BJ (cell line): ENCODE results near the gene CXorf38. TPM values are rescaled to one million over a fixed set of nuclear protein-coding genes. Genes with fewer than 3 reads are reported as not detected.

Experiments
- CTCF ChIA-PET: fragments of 350-600 bp; formaldehyde crosslinking; extraction: SDS; loops from one replicate; lab custom pipeline; 2021; ENCODE audit warnings: antibody characterized with exemption, inconsistent platforms; lab: Yijun Ruan, JAX
- POLR2A ChIA-PET: fragments of 300-600 bp; sonication (Branson Sonifier 250); formaldehyde crosslinking; extraction: SDS; loops from one replicate; lab custom pipeline; 2021; ENCODE audit warnings: antibody characterized with exemption; lab: Charles Lee
- DNase-seq: peaks from one replicate; pipeline ENCODE4 v3.0.0-alpha.2; 2011; ENCODE audit warnings: low read depth
- H3K27me3 ChIP-seq: 2 replicates; pipeline ENCODE4 v1.6.0; 2011; ENCODE audit warnings: low read length; ENCODE audit not compliant: control insufficient read depth, insufficient read depth
- H3K36me3 ChIP-seq: 2 replicates; pipeline ENCODE4 v1.5.1; 2011; ENCODE audit warnings: low read length; ENCODE audit not compliant: control insufficient read depth, insufficient read depth
- H3K4me3 ChIP-seq: 2 replicates; pipeline ENCODE4 v1.5.1; 2011; ENCODE audit warnings: low read depth, mild to moderate bottlenecking, control low read depth, low read length
- polyA minus RNA-seq: library from RNA; depleted of rRNA, polyadenylated mRNA; stranded (reverse); fragments of >200 nt; gene quantifications from 2 replicates; pipeline ENCODE4 v1.2.3, GENCODE V29; 2011; rRNA and poly(A)+ RNA removed
- polyA plus RNA-seq: library from polyadenylated mRNA; depleted of rRNA; stranded (reverse); fragments of >200 nt; gene quantifications from 2 replicates; pipeline ENCODE4 v1.2.3, GENCODE V29; 2011; rRNA removed
- TF ChIP-seq, protein P1 (sequence below): IDR thresholded peaks from 2 replicates; pipeline ENCODE4 v1.5.1; 2011; ENCODE audit warnings: low read depth, mild to moderate bottlenecking, control low read depth, inconsistent platforms, low read length, moderate library complexity; ENCODE audit not compliant: insufficient read depth

Gene CXorf38, protein sequence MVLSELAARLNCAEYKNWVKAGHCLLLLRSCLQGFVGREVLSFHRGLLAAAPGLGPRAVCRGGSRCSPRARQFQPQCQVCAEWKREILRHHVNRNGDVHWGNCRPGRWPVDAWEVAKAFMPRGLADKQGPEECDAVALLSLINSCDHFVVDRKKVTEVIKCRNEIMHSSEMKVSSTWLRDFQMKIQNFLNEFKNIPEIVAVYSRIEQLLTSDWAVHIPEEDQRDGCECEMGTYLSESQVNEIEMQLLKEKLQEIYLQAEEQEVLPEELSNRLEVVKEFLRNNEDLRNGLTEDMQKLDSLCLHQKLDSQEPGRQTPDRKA
- 6.2 and 8.1 TPM in 2 replicates for polyA plus RNA-seq
- polyA minus RNA-seq = 3.0 and 3.6 TPM in 2 replicates

DNA sequence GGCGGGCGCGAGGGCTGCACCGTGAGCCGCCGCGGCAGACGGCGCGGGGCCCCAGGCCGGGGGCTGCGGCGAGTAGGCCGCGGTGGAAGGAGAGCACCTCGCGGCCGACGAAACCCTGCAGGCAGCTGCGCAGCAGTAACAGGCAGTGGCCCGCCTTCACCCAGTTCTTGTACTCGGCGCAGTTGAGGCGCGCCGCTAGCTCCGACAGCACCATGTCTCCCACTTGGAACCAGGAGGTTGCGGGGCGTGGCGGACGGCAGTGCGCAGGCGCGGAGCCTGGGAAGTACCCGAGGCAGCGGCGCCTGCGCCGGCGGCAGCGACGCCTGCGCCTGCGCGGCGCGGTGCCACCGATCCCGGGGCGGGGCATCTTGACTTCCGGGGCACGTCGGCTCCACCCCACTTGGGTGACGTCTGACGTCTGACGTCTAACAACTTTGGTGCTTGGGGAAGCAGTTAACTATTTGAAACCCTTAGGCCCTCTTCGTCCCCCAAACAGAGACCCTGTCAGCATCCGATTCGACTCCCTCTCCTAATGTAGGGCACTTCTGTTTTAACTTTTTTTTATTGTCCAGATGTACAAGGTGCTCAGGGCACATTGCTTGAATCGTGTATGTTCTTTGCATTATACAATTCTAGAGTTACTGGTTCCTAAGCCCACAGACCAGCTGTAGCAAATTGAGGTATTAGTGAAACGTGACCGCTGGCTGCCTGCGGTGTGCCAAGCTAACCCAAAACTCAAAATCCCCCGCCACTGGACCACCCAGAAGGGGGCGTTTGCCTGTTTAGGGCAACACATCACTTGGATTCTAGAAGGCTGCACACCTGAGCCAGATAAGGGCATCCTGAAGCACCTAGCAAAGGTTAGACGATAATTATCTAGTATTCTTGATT is at the start of gene CXorf38:
CXorf38 (minus strand) TSS at position 255 of the 891 bp plus-strand sequence; CDS start at position 214, 41 bp downstream.
- POLR2A ChIA-PET = interaction anchor here (1.2 kb wide), 1 partner anchor 654 kb away, joined by 8 read pairs; no protein-coding TSS in a partner anchor
- Histone ChIP-seq H3K27me3 (no peaks in the 10 kb centered on the region), H3K4me3 (peak within 1 kb of the TSS; percentile 78), H3K36me3 (no peaks in the 10 kb centered on the region)
- TF ChIP-seq, protein P1, sequence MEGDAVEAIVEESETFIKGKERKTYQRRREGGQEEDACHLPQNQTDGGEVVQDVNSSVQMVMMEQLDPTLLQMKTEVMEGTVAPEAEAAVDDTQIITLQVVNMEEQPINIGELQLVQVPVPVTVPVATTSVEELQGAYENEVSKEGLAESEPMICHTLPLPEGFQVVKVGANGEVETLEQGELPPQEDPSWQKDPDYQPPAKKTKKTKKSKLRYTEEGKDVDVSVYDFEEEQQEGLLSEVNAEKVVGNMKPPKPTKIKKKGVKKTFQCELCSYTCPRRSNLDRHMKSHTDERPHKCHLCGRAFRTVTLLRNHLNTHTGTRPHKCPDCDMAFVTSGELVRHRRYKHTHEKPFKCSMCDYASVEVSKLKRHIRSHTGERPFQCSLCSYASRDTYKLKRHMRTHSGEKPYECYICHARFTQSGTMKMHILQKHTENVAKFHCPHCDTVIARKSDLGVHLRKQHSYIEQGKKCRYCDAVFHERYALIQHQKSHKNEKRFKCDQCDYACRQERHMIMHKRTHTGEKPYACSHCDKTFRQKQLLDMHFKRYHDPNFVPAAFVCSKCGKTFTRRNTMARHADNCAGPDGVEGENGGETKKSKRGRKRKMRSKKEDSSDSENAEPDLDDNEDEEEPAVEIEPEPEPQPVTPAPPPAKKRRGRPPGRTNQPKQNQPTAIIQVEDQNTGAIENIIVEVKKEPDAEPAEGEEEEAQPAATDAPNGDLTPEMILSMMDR = no peak
- peak; percentile 33 for DNase-seq
- CTCF ChIA-PET = interaction anchor here (1.0 to 1.8 kb wide), 3 partner anchors 10 to 147 kb away, joined by 3 to 6 read pairs (median 3); no protein-coding TSS in a partner anchor

DNA sequence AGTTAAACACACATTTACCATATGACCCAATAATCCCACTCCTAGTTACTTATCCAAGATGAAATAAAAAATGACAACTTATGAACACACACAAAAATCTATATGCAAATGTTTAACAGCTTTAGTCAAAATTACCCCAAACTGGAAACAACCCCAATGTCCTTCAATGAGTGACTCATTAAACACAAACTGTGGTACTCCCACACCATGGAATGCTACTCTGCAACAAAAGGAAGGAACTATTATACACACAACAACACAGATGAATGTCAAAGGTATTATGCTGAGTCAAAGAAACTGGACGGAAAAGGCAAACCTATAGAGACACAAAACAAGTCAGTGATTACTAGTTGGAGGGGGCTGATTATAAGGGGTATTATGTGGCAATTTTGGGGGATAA is 47.4 kb upstream of the CXorf38 start:
- CTCF ChIA-PET = interaction anchor here (2.7 kb wide), 1 partner anchor 99 kb away, joined by 7 read pairs; no protein-coding TSS in a partner anchor
- no peaks in the 10 kb centered on the region for H3K36me3 ChIP-seq
- no peaks in the 10 kb centered on the region for H3K27me3 ChIP-seq
- TF ChIP-seq, protein P1 = no peak
- DNase-seq = no peak
- POLR2A ChIA-PET = no interaction called here
- no peak overlapping the region for H3K4me3 ChIP-seq

DNA sequence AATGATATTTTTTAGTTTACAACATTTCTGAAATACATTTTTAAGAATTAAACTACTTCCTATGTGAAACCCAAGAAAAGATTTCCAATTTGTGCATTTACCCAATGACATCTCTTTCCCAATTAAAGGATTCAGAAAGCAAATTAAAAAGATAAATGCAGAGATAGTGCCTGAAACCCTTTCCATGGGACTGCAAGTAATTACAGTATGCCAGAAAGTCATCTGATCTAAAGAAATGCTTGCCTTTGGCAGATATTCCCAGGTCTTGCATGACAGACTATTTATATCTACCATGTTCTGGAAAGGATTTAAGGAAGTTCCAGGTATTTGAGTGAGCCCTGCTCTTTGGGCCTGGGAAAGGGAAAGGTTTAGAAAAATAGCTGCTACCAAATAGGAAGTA is 41.6 kb upstream of the CXorf38 start:
- ChIA-PET CTCF (no interaction called here), POLR2A (no interaction called here)
- Histone ChIP-seq H3K27me3 (no peaks in the 10 kb centered on the region), H3K4me3 (no peak overlapping the region), H3K36me3 (peaks cover 2% of the 10 kb centered on the region)
- no peak for DNase-seq
- TF ChIP-seq, protein P1 = no peak

DNA sequence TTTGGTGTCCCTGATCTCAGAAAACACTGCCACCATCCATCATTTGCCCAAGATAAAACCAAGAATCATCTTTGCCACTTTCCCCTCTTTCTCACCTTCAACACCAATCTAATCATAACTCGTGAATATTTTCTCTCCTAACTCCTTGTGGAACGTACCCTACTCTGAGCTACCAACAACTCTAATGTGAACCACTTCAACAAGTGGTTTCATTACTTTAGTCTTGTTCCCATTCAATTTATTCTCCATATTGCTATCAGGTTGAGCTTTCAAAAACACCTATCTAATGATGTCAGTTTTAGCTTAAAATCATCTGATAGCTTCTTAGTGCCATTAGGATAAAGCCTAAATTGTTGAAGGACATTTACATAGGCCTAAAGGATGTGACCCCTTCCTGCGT is 39.8 kb upstream of the CXorf38 start:
- TF ChIP-seq, protein P1 = no peak
- DNase-seq = no peak
- CTCF ChIA-PET = no interaction called here
- Histone ChIP-seq H3K36me3 (peaks cover 2% of the 10 kb centered on the region), H3K27me3 (no peaks in the 10 kb centered on the region), H3K4me3 (no peak overlapping the region)
- POLR2A ChIA-PET = no interaction called here
